ENCODE data around the gene TTC28.
"Not testable (repeated sequence)": the region's sequence is repeated elsewhere in the genome, so short reads cannot be mapped to it uniquely, and the experiment has no call there.

Gene TTC28

DNA sequence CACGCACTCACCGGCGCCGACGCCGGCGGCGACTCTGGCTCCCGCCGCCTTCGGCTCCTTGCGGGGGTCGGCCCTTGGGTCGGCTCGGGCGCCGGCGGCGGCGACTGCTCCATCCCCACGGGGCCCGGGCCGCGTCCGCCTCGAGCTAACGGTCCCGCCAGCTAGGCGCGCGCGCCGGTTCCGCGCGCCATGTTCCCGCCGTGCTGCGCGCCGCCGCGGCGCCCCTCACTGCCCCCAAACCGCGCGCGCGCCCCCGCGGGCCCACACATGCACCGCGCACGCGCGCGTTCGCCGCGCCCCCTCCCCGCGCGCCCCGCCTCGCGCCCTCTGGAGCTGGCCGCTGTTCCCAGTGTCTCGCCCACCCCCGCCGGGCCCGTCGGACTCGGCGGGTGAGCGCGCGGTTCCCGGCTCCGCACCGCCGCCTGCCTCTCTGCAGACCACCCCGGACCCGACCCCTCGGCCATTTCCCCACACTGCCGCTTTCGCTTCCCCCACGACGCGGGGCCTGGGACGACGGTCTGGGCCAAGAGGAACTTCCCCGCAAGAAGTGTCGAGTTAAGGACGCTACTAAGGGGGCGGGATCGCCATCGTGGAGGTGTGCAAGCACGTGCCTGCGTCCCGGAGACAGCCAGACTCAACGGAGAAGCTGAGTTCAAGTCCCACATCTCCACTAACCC, at the start of gene TTC28:
TTC28 (minus strand) TSS at position 230 of the 677 bp plus-strand sequence; CDS start at position 113, 117 bp downstream.
- DNase-seq = peak; percentile 29 to 61

DNA sequence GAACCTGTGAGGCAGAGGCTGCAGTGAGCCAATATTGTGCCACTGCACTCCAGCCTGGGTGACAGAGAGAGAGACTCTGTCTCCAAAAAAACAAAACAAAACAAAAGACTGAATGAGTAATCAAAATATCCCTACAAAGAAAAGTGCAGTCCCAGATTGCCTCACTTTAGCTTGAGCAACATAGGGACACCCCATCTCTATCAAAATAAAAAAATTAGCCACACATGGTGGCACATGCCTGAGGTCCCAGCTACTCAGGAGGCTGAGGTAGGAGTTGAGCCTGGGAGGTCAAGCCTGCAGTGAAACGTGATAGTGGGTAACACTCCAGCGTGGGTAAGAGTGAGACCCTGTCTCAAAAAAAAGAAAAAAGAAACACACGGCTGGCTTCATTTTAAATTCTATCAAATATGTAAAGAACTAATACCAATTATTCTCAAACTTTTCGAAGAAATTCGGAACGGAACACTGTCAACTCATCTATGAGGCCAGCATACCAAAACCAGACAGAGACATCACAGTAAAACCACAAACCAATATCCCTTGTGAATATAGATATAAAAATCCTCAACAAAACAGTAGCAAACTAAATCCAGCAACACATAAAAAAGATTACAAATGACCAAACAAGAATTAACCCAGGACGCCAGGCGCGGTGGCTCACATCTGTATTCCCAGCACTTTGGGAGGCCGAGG, 49.1 kb upstream of the TTC28 start:
- DNase-seq = no peak

DNA sequence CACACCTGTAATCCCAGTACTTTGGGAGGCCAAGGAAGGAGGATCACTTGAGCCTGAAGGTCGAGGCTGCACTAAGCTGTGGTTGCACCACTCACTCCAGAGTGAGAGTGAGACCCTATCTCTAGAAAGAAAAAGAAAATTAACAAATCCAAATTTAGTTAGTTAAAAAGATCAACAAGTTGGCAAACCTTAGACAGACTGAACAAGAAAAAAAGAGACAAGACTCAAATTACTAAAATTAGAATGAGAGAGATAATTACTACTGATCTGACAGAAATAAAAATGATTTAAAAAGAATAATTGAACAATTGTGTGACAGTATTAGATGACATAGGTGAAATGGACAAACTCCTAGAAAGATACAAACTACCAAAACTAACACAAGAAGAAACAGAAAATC, 48.4 kb upstream of the TTC28 start:
- DNase-seq = no peak

DNA sequence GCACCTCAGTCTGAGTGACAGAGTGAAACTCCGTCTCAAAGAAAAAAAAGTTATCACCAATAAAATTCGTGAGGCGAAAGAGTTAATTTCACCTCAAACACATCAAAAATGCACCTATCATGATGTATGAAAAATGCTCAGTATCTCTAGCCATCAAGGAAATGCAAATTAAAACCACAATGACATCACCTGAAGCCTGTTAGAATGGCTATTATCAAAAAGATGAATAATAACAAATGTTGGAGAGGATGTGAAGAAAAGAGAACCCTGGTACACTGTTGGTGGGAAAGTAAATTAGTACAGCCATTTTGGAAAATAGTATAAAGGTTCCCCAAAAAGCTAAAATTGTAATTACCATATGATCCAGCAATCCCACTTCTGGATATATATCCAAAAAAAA, 38.4 kb upstream of the TTC28 start:
- DNase-seq = no peak

DNA sequence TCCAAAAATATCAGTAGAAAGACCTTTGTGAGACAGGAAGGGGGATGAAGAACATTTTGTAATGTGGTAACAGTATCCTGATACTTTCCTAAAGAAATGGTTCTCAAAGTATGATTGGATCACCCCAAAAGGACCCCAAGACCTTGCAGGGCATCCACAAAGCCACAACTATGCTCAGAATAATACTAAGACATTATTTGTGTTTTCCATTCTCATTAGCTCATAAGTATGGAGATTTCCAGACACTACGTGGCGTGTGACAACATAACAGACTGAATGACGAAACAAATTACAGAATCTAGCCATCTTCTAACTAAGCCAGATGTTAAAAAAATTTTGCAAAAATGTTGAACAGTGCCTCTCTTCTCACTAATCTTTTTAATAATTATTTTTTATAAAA, 37.0 kb upstream of the TTC28 start:
- DNase-seq = no peak

DNA sequence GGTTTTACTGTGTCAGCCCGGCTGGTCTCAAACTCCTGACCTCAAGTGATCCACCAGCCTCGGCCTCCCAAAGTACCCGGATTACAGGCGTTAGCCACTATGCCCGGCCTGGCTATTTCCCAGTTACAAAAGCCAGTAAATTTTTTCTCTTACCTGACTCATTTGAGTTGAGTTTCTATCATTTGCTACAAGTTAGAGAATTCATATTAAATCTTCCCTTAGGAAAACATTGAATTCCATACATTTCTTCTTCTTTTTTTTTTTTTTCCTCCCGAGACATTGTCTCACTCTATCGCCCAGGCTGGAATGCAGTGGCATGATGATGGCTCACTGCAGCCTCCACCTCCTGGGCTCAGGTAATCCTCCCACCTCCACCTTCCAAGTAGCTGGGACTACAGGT, 36.0 kb upstream of the TTC28 start:
- no peak for DNase-seq

DNA sequence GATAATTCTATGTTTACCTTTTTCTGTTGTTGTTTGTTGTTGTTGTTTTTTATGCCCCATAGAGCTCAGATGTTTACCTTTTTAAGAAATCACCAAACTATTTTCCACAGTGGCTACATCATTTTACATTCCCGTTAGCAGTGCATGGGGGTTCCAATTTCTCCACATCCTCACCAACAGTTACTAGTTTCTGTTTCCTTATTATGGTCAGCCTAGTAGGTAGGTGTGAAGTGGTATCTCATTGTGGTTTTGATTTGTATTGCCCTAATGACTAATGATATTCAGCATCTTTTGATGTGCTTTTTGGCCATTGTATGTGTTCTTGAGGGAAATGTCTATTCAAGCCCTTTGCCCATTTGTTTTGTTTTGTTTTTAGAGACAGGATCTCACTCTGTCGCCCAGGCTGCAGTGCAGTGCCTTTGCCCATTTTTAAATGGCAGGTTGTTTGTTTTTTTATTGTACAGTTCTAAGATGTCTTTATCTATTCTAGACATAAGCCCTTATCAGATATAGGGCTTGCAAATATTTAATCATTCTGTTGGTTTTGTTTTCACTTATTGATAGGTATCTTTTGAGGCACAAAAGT, 34.5 kb upstream of the TTC28 start:
- no peak for DNase-seq

DNA sequence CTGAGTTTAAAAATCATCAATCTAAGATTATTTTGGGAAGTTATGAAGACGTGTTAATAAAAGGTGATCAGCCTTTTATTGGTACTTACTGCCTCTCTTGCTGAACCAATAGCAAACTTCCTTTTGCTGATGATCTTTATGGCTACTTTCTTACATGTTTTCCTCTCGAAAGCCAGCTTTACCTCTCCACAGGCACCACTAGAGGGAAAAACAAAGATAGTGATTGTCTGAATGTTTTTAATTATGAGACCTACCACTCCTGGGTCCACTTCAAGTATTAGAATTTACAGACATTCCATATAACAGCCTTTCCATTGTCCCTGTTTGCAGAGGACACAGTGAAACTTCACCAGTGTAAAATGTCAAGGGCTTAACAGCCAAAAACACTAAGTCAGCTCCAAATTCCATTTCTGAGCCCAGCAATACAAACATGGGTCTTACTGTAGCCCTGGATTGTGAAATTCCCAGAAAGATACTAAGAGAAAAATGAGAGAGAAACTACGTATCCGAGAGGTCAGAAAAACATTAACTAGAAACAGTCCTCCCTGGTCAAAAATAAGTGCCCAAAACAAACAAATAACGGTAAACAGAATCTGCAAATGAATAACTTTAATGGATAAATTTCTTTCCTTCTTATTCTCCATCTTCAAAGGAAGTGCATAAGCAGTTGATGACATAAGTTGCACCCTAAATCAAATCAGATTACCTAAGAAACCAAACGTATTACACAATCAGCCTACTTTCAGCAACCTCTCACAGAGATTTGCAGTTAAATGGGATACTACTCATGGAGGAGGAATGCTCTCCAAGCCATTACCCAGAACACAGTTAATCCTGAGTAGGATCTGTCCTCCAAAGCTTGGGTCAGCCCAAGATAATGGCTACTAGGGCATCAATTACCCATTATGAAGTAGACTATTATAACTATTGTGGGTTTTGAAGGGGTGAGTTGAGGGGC, 32.5 kb upstream of the TTC28 start:
- no peak for DNase-seq

DNA sequence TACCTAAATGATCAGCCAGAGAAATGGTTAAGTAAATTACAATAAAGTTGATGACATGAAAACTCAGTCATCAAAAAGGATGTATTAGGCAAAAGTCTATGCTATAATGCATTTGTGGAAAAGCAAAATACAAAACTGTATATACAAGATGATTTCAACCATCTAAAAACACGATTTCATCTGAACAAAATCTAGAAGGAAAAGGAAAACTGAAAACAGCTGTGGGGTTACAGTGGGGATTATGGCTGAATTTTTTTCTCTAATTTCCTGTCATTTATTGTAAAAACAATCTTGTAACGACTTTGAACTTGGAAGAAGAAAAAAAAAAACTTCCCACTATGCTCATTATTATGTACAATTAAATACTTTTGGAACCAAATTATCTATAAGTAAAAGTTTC, 31.7 kb upstream of the TTC28 start:
- no peak for DNase-seq

DNA sequence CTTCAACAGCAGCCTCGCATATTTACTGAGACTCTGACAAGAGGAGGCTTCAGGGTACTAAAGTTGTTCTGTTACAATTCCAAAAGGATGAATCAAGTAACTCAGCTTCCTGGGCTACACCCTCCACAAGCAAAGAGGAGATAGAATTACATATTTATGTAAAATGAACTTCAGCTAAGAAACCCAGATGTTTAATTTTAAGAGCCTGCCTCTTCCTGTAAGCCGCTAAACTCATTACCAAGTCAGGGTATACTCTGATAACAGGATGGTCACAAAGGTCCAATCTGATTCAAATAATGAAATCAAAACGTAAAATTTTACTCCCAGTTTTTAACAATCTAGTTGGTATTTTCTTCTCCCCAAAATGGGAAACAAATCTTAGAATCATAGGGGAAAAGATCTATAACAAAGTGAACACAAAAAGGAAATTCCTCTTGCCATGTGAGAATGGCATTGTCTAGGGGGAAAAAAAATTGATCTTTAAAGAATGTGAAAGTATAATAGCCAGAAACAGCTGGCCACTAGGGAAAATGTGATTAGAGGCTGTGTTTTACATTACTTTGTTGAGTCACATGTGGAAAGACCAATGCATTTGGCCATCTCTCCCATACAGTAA, 31.0 kb upstream of the TTC28 start:
- DNase-seq = no peak

DNA sequence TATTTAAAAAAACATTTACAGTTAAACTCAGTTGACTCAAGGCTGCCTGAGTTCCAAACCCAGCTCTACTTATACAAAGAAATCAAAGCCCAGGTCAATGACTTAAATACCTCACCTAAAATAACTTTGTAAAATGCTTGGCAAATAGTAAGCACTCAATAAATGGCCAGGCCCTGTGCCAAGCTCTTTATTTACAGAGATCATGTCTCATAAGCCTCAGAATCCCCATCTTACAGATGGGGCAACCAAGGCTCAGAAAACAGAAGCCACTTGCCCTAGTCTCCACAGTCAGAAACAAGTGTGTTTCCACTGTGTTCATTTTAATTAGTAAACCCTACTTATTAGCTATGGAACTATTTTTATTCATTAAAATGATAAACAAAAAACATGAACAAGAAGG, 30.5 kb upstream of the TTC28 start:
- DNase-seq = no peak

DNA sequence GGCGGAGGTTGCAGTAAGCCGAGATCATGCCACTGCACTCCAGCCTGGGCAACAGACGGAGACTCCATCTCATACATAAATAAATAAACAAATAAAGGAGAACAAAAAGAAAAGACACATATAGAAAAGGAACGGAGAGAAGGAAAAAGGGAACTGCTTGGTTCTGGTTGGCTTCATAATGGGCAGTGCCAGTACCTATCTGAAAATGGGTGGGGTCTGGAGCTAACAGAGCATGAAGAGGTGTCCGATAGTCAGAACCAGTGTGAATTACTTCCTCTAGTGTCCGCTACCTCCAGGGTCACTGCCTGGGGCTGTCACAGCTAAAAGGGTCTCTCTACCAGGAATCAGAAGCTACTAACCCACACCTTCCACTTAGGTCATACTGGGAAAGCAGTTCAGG, 27.2 kb upstream of the TTC28 start:
- DNase-seq = no peak

DNA sequence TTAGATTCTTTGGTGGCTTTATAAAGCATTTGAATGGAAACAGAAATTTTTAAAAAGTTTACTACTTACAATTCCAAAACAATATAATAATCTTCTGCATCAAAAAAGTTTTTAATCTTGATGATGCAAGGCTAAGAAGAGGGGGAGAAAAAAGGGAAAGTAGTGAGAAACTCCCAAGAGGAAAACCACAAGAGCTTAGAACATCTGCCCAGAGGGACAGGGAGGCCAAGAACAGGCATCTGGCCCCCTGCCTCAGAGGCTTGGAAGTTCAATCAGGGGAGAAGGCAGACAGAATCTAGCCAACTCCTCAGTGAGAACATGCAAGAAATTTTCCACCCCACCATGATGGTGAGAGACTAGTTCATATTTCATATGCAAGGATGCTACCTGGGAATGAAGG, 23.8 kb upstream of the TTC28 start:
- DNase-seq = no peak

DNA sequence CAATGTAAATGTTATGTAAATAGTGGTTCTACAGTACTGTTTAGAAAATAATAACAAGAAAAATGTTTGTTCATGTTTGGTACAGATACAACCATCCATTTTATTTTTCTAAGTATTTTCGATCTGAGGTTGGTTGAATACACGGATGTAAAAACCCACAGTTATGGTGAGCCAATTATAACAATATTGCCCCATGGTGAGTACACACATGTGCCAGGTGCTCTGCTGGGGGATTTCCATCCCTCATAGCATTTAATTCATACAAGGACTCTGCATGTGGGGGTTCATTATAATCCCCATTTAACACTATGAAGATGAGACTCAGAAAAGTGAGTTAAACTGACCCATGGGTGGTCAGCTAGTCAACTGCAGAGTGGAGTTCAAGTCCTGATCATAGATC, 23.3 kb upstream of the TTC28 start:
- DNase-seq = no peak

DNA sequence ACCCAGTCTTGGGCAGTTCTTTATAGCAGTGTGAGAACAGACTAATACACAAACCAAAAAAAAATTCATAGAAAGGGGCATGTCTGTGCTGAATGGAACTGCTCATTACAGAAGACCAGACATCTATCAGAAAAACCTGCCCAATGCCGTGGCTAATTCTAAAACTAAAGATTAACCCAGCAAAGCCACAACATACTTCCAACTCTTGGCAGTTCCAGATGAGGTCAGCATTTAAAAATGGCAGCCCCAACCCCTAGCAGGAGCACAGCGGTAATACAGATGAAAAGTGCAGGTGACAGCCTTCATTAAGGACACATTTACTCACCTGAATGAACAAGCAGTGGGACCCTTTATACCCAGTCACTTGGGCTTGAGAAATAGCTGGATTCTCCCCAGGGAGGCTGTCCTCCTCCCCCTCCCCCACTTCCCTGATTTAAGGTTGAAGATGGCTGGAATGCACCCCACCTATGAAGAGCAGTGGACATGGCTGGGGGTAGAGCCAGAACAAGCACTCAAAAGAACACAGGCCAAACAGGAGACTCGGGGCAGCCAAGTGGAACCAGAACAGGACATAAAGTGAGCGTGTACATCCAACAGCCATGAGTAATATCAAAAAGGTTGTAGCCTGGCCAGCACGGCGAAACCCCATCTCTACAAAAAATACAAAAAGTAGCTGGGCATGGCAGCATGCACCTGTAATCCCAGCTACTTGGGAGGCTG, 13.6 kb upstream of the TTC28 start:
- not testable (repeated sequence) for DNase-seq

DNA sequence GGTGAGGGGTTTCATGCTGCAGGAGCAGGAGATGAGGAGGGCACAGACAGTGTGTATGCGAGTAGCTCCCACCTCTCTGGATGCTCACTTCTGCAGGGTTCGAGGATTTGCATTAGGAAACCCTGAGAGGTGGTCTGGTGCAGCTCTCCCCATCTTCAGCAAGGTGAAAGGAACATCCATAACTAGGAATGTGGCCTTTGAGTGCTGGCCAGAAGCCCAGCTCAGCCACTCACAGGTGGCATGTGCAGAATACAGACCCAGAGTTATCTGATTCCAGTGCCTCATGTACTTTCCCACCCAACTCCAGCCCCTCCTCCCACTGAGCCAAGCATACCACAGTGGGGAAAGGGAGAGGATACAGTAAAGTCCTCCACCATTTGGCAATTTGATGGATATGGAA, 10.2 kb upstream of the TTC28 start:
- DNase-seq = not testable (repeated sequence)

DNA sequence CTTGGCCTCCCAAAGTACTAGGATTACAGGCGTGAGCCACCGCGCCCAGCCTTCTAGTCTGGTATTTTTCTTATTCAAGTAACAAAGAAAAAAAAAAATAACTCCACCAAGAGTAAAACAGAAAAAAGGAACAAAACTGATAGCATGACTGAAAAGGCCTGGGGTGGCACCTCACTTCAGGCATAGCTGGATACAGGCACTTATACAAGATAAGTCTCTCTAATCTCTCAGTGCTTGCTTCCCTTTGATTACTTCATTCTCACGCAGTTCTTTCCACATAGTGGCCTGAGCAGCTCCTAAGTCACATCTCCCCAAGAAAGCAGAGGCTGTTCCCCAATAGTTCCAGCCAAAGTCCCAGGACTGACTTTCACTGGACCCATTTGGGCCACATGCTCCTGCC, 3.3 kb upstream of the TTC28 start:
- not testable (repeated sequence) for DNase-seq

DNA sequence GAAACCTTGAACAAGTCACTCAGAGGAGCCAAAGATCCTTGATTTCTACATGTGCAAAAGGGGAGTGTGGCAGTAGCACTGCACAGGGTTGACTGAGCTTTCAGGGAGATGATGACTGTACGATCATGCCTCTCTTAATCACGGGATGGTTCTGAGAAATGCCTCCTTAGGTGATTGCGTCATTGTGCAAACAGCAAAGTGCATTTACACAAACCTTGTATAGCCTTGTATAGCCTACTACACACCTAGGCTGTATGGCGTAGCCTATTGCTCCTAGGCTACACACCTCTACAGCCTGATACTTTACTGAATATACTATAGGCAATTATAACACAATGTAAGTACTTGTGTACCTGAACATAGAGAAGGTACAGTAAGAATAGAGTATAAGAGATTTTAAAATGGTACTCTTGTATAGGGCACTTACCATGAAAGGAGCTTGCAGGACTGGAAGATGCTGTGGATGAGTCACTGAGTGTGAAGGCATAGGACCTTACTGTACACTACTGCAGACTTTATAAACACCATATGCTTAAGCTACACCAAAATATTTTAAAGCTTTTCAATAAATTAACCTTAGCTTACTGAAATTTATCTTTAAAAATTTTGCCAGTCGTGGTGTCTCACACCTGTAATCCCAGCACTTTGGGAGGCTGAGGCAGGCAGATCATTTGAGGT, 1.3 kb upstream of the TTC28 start:
- DNase-seq = not testable (repeated sequence)

DNA sequence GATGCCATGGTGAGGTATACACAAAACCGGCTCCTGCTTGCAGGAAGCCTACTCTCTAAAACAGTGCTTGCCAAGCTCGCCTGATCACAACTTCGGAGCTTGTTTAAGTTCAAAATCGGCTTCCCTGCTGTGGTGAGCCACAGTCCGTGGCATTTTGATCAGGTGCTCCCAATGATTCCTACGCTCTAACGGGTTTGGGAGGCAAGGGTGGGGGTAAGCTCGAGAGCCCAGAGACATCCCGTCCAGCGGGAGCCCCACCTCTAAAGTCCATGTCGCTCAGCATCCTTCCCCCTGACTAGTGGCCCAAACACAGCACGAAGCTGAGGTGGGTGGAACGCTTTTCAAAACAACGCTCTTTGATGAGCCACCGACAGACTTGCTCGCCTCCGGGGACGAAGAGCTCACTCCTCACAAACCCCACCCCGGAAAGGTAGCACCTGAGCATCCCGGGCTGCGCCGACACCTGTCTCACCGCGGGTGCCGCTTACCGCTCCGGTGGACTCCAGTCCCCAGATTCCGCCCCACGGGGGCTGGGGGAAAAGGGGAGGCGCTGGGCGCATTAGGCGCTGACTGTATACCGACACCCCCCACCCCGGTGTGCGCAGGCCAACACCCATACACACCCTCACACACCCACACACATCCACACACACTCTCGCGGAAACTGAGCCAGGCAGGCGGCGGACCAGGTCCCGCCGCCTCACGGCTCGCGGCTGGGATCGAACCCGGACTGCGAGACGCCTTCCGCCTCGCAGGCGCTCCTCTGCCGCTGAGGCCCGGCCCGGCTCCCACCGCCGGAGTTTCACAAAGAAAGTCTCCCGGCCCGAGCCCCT, 646 bp downstream of the TTC28 start:
- not testable (repeated sequence) for DNase-seq

DNA sequence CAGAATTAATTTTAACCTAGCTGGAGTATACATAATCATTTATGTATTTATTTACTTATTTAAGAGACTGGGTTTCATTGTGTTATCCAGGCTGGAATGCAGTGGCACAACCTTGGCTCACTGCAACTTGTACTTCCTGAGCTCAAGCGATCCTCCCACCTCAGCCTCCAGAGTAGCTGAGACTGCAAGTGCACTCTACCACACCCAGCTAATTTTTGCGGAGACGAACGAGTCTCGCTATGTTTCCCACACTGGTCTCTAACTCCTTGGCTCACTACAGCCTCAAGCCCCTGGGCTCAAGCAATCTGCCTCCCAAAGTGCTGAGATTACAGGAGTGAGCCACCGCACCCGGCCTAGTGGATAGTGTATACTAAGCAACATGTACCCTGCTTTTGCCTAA, 1.5 kb downstream of the TTC28 start:
- DNase-seq = not testable (repeated sequence)

All from hippocampal formation (tissue), 2 donors.